ENCODE results near the gene CAPNS1.
"Not testable (repeated sequence)": the region's sequence is repeated elsewhere in the genome, so short reads cannot be mapped to it uniquely, and the experiment has no call there.

Gene CAPNS1

DNA sequence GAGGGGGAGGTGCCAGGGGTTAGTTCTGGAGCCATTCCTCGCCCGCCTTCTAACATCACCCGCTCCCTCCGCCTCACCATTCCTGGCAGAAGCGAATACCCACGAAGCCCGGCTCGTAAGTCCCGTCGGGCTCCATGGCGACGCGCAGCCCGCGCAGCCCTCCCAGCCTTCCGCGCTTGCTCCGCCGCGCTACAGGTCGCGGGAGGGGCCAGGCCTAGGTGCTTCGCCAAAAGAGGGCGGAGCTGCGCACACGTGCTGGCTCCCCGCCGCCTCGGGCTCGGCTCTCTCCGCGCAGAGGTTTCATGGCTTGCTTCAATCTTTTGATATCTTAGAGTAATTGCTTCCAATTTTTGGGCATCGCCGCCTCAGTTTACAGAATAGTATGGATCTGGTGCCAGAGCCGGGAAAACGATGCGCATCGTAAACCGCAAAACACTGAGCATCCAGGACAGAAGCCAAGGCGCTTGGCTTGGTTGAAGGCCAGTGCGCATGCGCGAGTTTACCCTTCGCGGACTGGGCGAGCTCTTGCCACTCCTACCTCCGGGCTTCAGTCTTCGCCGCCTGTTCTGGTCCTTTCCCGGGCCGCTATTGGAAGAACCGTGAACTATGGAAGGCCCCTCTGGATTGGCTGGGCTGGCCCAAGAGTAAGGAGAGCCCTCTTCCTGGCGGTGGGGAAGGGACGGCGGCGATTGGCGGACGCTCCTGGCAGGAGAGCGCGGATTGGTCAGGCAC lies 25.0 kb upstream of the CAPNS1 start, which contains the start of gene POLR2I:
Gene POLR2I (minus strand): TSS at position 155 of the 732 bp plus-strand sequence. CDS start 19 bp downstream, at position 136.
- peak; percentile 100 for DNase-seq

DNA sequence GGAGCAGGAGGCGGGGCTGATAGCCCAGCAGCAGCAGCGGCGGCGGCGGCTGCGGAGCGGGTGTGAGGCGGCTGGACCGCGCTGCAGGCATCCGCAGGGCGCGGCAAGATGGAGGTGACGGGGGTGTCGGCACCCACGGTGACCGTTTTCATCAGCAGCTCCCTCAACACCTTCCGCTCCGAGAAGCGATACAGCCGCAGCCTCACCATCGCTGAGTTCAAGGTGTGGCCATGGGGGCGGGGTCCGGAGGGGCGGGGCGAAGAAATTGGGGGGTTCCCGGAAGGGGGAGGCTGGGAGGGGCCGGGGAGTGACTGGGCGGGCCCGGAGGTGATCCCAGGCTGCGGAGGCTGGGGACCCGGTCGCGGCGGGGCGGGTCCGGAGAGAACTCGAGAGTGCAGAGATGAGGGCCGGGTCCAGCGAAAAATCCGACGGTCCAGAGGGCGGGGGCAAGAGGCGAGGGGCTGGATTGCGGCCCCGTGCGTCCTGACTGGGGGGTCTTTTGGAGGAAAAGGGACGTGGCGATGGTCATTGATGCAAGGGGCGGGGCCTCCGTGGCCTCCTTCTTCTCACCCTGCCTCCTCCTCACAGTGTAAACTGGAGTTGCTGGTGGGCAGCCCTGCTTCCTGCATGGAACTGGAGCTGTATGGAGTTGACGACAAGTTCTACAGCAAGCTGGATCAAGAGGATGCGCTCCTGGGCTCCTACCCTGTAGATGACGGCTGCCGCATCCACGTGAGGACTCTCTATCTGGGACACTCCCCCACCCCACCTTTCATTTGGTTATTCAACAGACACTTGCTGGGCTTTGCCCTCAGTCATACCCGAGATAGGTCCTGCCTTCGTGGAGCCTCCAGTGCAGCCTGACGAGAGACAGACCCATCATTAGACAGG lies 24.2 kb upstream of the CAPNS1 start, which contains the start of gene TBCB:
Gene TBCB (plus strand): TSS at position 16 of the 891 bp plus-strand sequence. CDS start 93 bp downstream, at position 109.
- no peak for DNase-seq

DNA sequence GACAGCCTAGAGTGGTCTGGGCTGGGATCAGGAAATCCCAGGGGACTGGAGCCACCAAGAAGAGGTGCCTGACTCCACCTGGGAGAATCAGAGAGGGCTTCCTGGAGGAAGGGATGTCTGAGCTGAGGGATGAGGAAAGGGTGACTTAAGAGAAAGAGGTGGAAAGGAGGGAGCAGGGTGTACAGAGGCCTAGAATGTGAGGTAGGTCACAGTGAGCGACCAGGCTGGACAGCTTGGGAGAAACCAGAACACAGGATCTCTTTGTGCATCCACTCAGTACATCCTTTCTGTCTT lies 23.6 kb upstream of the CAPNS1 start:
- no peak for DNase-seq

DNA sequence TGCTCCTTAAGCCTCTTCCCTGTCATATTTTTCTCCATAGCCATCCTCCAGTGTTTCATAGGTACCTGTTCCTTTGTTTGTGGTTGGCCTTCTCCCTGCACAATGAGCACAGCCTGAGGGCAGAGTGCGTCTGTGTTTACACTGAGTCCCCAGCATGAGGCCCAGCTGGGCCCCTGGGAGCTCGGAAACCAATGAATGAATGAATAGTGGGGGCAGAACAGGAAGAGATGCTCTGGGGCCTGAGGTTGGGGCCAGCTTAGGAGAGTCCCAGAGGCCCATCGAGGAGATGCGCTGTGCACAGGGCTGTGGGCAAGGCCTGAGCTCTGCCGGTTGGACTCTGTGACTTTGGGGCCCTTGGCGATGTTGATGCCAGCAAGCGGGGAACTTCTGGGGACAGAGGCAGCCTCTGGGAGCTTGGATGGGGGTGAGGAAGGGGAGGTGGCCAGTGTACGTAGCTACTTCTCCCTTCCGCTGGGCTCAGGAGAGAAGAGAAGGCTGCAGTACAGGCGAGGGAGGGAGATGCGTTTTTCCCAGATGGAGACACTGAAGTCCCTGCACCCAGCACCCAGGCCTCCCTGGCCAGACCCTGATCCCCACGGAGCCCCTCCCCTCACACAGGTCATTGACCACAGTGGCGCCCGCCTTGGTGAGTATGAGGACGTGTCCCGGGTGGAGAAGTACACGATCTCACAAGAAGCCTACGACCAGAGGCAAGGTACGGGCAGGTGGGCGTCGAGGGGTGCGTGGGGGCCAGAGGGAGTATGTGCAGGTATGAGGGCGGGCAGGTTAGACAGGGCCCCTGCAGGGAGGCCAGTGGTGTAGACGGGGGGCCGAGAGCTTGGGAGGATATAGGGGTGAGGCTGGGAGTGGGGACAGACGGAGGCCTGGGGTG lies 19.5 kb upstream of the CAPNS1 start:
- DNase-seq: no peak

DNA sequence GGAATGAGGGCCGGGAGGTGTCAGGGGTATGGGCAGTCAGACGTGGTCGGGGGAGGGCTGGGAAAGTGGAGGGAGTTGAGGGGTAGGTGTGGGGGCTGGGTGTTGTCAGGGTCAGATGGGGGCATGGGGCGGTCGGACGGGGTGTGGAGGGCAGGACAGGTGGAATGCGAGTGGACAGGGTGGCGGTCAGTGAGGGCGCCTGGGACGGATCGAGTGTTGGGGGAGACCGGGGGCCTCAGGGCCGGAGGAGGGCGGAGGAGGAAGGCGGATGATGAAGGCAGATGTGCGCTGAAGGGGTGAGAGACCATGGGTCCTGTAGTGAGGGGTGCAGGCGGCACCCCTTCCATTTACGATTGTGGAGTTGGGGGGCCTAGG lies 18.9 kb upstream of the CAPNS1 start:
- DNase-seq: no peak

DNA sequence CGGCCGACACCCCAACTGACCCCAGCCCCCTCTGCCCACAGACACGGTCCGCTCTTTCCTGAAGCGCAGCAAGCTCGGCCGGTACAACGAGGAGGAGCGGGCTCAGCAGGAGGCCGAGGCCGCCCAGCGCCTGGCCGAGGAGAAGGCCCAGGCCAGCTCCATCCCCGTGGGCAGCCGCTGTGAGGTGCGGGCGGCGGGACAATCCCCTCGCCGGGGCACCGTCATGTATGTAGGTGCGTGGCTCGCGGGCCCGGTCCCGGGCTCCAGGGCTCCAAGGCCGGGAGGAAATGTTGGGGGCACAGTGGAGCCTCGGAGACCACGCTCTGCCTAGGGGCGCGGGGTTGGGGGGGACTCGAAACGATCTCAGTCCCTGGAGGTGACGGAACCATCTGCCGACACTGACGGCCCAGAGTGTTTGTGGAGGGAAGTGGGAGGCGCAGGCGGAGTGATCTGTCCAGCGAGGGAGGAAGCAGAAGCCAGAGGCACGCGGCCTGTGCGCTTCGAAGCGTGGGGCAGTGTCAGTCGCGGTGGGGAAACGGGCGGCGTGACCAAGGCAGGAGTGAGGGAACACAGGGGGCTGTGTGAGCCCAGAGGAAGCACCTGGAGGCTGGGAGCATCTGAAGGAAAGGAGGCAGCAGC lies 18.3 kb upstream of the CAPNS1 start:
- no peak for DNase-seq

DNA sequence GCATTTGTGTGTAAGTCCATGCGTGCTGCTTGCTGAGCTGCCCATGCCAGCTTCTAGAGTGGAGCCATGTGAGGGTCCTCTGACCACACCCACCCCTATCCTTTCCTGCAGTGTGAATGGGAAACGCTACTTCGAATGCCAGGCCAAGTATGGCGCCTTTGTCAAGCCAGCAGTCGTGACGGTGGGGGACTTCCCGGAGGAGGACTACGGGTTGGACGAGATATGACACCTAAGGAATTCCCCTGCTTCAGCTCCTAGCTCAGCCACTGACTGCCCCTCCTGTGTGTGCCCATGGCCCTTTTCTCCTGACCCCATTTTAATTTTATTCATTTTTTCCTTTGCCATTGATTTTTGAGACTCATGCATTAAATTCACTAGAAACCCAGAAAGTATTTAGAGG lies 14.3 kb upstream of the CAPNS1 start:
- DNase-seq: no peak

DNA sequence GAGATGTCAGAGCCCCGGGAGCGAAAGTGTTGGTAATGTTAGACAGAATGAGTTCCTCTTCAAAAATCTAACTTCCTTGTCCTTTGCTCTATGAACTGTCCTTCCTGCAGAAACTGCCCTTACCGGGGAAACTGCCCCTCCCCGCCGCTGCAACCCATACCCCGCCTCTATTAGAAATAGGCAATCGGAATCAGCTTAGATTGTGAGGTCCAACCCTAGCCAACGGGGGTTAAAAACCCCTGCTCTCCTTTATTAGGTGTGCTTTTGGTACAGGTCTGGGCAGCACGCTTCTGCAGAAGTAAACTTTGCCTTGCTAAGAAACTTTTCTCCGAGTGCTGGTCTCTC lies 11.5 kb upstream of the CAPNS1 start:
- DNase-seq: no peak

DNA sequence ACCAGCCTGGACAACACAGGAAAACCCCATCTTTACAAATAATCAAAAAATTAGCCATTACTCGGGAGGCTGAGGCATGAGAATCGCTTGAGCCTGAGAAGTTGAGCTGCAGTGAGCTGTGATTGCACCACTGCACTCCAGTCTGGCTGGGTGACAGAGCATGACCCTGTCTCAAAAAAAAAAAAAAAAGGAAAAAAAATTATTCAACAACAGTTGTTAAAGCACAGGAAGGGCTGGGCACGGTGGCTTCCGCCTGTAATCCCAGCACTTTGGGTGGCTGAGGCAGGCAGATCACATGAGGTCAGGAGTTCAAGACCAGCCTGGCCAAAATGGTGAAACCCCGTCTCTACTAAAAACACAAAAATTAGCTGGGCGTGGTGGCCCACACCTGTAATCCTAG lies 8.6 kb upstream of the CAPNS1 start:
- peak; percentile 38 for DNase-seq

DNA sequence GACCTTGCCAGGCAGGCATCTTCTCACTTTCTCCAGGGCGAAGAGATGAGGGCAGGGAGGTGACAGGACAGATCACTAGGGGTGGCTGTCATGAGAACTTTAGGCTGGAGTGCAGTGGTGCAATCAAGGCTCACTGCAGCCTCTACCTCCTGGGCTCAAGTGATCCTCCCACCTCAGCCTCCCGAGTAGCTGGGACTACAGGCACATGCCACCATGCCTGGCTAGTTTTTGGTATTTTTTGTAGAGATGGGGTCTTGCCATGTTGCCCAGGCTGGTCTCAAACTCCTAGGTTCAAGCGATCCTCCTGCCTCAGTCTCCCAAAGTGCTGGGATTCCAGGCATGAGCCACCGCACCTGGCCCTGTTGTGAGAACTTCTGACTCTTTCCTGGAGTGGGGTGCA lies 5.0 kb upstream of the CAPNS1 start:
- DNase-seq: not testable (repeated sequence)

DNA sequence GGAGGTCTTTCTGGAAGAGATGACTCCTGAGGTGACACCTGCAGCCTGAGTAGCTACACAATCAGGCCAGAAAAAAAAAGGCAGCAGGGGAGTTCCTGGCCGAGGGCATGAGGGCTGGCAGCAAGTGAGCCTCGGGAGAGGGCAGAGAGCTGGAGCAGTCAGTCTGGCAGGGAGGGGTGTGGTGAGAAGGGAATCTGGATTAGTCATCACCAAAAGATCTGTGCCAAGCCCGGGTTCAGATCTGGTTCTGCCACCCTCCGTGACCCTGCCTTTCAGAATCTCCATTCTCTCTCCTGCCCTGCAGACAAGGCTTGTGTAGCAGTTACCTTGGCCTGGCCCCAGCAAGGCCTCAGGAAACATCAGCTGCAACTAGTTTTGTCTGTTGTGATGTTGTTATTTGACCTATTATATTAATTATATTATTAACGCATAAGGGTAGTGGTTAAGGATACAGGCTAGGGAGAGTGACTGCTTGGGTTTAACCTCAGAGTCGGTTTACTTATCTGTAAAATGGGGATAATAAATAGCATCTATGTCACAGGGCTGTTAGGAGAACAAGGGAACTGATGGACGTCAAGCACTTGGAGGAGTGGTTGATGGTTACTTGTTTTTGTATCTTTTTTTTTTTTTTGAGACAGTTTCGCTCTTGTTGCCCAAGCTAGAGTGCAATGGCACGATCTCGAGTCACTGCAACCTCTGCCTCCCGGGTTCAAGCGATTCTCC lies 2.7 kb upstream of the CAPNS1 start:
- no peak for DNase-seq

DNA sequence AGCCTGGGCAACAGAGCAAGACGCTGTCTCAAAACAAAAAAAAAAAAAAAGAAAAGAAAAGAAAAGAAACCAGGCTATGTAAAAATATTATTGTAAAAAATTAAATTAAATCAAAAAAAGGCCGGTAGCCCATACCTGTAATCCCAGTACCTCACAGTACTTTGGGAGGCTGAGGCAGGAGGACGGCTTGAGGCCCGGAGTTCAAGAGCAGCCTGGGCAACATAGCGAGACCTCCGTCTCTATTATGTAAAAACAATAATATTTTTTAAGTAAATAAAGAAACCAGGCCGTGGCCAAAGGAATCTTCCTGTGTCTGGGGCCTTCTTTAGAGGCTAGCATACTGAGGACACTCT lies 770 bp upstream of the CAPNS1 start:
- no peak for DNase-seq

DNA sequence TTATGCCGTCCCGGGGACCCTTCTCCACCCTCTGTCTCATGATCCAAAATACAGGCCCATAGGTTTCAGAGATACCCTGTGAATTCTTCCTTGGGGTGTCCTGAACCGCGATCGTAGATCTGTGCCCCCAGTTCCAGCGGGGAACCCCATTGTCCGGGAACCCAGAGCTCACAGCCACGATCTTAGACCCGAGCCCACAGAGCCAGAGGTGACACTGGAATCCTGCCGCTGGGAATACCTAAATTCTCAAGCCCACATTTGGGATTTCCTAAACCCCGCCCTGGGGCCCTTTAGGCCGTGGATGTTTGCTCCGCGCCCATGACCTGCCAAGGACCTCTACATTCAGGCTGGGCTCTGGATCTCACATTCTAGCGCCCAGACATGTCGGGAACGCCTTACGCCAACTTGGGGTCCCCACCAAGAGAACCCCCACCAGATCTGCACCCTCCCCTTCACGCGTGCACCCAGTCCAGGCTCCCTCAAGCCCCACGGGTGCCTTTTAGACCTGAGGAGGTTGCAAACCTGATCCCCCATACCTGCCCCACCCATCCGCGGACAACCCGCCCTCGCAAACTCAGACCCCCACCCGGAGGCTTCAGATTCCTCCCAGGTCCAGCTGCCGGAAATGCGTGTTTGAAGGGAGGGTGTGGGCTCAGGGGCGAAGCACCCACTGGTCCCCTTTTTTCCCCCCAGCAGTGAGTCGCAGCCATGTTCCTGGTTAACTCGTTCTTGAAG lies 605 bp downstream of the CAPNS1 start:
- no peak for DNase-seq

DNA sequence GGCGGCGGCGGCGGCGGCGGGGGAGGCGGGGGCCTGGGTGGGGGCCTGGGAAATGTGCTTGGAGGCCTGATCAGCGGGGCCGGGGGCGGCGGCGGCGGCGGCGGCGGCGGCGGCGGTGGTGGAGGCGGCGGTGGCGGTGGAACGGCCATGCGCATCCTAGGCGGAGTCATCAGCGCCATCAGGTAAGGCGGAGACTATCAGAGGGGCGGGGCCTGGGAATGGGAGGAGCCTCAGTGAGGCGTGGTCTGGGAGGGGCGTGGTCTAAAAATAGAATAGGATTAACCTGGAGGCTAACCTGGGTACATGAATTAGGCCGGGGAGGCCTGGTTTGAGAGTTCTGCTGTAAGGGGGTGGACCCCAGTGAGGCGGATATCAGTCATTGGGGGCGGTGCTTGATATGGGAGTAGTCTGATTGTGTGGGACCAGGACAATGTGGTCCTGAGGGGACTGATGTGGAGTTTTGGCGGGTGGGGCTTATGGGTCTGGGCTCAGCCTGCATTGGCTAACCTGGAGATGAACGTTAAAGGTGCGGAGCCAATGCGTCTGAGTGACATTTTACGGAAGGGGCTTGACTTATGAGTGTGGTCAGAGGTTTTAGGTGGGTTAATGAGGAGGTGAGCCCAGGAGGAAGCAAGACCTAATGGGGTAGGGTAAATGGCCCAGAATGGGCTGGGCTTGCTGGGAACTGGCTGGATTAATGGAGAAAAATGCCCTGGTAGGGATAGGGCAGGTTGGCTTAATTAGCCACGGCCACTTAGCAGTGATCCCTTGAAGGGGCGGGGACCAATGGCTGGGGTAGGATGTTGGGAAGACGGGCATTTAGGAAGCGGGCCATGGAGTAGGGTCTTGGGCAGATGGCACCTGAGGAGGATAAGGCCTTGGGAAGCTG lies 1.4 kb downstream of the CAPNS1 start:
- DNase-seq: peak; percentile 94

DNA sequence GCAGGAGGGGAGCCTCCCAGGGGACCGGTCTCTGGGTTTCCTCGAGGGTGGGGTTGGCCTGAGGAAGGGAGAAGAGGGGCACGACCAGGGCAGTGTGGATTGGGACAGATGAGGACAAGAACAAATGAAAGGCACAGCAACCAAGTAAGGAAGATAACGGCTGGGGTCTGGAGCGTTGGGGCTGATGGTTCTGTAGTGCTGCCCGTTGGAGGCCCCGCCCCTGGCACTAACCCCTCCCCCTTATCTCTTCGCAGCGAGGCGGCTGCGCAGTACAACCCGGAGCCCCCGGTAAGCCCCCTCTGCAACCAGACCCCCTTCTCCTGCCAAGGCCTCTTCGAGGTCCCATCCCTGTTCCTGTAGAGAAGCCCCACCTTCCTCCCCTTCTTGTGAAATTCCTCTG lies 2.2 kb downstream of the CAPNS1 start:
- no peak for DNase-seq

DNA sequence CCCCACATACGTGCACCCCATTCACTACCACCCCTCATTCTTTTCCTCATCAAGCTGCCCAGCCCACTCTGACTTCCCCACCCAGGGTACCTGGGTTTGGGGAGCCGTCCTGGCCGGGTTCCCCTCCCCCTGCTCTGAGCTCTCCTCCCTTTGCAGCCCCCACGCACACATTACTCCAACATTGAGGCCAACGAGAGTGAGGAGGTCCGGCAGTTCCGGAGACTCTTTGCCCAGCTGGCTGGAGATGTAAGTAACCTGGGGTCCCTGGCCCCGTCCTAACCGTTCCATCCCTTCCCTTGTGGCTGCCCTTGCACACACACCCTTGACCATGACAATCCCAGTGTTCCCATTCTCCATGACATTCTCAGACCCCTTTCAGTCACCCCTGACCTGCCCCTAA lies 2.6 kb downstream of the CAPNS1 start:
- no peak for DNase-seq

DNA sequence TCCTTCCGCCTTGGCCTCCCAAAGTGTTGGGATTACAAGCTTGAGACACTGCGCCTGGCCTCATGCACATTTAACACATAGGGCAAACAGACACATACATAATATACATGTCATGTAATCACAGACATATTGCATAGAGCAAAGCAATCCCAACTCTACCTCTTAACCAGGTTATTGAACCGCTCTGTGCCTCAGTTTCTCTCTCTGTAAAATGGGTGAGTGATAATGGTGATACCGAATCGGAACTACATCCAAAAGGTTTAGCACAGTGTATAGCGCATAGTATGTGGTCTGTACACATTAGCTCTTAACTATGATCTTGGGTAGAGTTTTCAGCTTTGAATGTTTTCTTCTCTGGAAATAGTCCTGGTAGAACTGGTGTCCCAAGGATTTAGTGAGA lies 4.8 kb downstream of the CAPNS1 start:
- no peak for DNase-seq

DNA sequence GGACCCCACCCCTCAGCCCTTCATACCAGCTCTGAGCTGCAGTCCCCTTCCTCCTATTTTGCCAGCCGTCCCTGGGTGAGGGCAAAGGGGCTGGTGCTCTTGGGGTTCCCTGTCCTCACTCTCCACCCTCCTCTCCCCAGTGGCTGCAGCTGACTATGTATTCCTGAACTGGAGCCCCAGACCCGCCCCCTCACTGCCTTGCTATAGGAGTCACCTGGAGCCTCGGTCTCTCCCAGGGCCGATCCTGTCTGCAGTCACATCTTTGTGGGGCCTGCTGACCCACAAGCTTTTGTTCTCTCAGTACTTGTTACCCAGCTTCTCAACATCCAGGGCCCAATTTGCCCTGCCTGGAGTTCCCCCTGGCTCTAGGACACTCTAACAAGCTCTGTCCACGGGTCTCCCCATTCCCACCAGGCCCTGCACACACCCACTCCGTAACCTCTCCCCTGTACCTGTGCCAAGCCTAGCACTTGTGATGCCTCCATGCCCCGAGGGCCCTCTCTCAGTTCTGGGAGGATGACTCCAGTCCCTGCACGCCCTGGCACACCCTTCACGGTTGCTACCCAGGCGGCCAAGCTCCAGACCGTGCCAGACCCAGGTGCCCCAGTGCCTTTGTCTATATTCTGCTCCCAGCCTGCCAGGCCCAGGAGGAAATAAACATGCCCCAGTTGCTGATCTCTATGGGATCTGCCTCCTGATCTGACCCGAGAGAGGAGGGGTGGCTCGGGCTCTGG lies 10.0 kb downstream of the CAPNS1 start:
- no peak for DNase-seq

DNA sequence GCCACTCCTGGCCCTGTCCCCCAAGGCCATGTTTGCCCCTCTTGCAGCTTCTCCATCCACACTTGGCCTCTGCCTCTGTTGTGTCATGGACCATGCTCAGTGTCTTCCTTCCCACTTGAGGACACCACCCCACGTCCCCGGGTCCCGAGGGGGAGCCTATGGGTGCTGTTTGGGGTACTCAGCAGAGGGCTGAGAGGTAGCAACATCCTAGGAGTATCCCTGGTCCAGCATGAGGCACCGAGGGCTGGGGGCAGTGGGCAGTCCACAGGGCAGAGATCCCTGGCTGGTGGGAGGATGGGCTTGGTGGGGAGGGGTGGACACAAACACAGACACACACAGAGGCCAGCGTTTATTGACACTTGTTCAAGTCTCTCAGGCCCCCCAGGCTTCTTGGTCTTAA lies 10.7 kb downstream of the CAPNS1 start:
- no peak for DNase-seq
